ENCODE data around the gene MRAP.

MRAP gene

GRCh38 chr21:32353002-32353711 lies 54.5 kb downstream of the MRAP start:
- Histone ChIP-seq H3K4me1 (peaks cover 12% of the 10 kb centered on the region), H3K36me3 (peaks cover 85% of the 10 kb centered on the region), H3K4me3 (ENCODE audit: low read depth, low read length) (no peak overlapping the region), H3K27me3 (no peaks in the 10 kb centered on the region), H3K9me3 (no peaks in the 10 kb centered on the region)
- TF ChIP-seq CTCF (IDR thresholded peaks at IDR 0.05; ENCODE audit: low read depth, low read length): no peak
- DNase-seq: no peak

- Histone ChIP-seq H3K9me3 (no peaks in the 10 kb centered on the region), H3K36me3 (peaks cover 82% of the 10 kb centered on the region), H3K4me3 (ENCODE audit: low read depth, low read length) (no peak overlapping the region), H3K27me3 (no peaks in the 10 kb centered on the region), H3K4me1 (peaks cover 10% of the 10 kb centered on the region)
- DNase-seq: no peak
- TF ChIP-seq CTCF (IDR thresholded peaks at IDR 0.05; ENCODE audit: low read depth, low read length): no peak
Observed at GRCh38 chr21:32356874-32357395, 58.3 kb downstream of the MRAP start.

GRCh38 chr21:32359719-32360260 lies 61.1 kb downstream of the MRAP start:
- Histone ChIP-seq H3K9me3 (no peaks in the 10 kb centered on the region), H3K36me3 (peaks cover 75% of the 10 kb centered on the region), H3K4me3 (ENCODE audit: low read depth, low read length) (no peak overlapping the region), H3K4me1 (no peaks in the 10 kb centered on the region), H3K27me3 (no peaks in the 10 kb centered on the region)
- DNase-seq: no peak
- peak; percentile 34 for TF ChIP-seq CTCF (IDR thresholded peaks at IDR 0.05; ENCODE audit: low read depth, low read length)

GRCh38 chr21:32360401-32360975 lies 61.8 kb downstream of the MRAP start:
- TF ChIP-seq CTCF (IDR thresholded peaks at IDR 0.05; ENCODE audit: low read depth, low read length): no peak
- Histone ChIP-seq H3K4me1 (no peaks in the 10 kb centered on the region), H3K27me3 (no peaks in the 10 kb centered on the region), H3K9me3 (no peaks in the 10 kb centered on the region), H3K4me3 (ENCODE audit: low read depth, low read length) (no peak overlapping the region), H3K36me3 (peaks cover 72% of the 10 kb centered on the region)
- DNase-seq: no peak

Measured in BE2C (cell line).